T follicular helper cell (primary cell): ENCODE results near the gene GPC6.
A peak's percentile ranks its signal among the peaks of the same experiment; 100 is the strongest.

Experiments used
- DNase-seq: peaks from one replicate; pipeline ENCODE4 v3.0.0-alpha.2; 2020; ENCODE audit warnings: low read depth

Gene GPC6

GRCh38 chr13:94351292-94351990 is 1124.8 kb downstream of the GPC6 start:
- DNase-seq: no peak

- DNase-seq: no peak
Observed at GRCh38 chr13:94352057-94352456, 1125.5 kb downstream of the GPC6 start.

DNA sequence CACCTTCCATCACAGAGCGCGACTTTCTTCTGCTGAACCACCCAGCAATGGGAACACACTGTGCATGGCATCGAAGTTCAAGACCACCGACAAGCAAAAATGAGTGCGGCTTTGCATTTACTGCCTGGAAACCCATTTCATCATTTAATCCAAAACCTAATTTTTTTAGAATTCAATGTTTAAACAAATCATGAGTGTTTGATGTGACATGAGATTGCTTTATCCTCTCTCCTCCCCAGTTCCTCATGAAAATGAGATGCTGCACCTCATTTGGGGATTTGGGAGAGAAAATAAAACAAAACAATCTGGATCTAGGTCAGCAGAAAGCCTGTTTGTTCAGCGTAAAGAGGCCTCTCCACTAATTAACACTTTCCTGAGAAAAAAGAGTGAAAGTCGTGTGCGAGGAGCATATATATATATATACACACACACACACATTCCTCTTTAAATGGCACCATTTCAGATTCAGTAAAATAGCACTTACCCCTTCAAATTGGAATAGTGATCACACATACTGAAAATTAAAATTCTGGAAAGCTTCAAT is 1126.6 kb downstream of the GPC6 start:
- DNase-seq: no peak

DNA sequence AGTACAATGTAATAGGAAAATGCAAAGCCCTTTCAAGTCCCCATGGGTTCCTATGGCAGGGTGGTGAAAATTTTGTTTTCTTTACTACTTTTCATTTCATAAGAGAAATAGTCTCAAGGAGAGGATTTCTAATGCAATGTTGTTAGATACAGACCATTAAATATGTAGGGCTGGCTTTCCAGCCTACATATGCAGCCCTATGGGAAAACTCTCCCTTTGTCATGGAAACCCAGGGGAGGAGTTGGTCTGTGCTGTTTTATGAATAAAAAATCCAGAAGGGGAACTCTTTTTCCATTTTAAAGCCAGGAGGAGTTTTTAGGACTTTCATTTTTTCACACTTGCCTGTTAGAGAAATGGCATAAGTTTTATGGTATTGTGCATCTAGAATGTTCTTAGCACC is 1133.3 kb downstream of the GPC6 start:
- DNase-seq: no peak

DNA sequence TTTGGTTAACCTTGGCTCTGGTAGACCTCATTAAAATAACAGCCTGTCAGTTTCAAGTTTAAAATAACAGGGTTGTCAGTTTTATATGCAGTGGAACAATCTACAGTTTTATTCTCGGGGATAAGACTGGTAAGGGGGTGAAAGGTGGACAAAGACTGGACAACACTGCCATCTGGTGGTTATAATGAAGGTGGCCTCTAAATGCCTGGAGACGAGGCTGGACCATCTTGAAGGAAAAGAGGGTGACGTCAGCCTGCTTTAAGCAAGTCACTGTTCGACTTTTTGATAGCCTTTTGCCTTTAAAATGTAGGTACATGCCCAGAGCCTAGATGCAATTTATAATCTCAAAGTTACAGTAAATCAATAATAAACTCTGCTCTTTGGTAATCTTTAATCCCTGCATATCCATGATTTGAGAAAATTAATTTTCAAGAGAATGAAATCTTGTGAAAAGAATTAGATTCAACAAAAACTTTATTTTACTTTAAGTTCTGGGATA is 1135.9 kb downstream of the GPC6 start:
- DNase-seq: peak; percentile 36

DNA sequence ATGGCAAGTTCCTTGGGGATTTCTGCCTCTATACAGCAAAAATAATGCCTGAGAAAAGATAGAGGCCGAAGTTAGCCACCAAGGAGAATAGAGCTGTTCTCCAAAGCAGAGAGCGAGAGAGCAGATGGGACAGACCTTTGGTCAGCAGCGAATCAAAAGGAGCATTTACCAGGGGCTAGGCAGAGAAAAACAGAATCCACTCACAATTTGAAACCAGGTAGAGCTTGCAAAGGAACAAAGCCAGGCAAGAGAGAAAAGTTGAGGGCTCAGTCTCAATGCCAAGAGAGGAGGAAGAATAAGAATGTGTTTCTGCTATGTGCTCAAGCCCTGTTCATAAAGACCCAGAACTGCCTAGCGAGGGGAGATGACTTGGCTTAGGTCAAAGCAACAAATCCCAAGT is 1140.1 kb downstream of the GPC6 start:
- DNase-seq: no peak

DNA sequence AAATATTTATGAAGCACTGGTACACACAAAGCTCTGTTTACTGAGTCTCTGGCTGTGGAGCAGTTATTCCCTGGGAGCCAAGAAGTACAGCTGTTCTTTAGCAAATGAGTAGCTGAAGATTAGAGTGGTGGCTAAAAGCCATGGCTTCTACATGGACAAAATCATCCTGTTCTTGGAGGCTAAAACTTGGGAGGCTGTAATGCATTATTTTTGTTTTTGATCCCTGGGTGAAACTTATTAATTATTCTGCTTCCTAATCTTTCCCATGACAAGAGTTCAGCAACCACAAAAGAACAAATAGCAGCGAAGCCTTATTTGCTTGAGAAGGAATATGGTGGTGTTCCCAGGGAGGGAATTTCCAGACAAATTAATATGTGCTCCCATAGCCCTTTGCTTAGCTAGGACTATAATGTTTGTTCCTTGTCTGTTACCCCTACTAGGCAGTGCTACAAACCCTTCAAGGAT is 1143.4 kb downstream of the GPC6 start:
- DNase-seq: no peak

- DNase-seq: no peak
Observed at GRCh38 chr13:94371855-94372254, 1145.2 kb downstream of the GPC6 start.

- no peak for DNase-seq
Observed at GRCh38 chr13:94382517-94382916, 1155.9 kb downstream of the GPC6 start.

DNA sequence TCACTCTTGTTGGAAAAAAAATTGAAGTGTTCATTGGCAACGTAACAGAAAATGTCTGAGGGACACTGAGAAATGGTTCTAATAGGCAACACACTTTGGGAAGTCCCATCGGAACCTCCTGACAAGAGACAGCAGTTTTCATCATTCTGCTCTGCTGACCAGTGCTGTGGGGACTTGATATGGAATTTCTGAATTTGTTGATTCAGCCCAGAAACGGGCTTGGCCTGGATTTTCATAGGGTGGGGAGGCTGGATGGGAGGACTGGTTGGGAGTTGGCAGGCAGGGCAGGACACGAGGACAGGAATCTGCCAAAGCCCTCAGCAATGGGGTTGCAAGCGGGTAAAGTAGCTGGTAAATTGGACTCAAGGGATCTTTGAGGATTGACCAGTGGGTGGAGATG is 1156.4 kb downstream of the GPC6 start:
- DNase-seq: no peak

- DNase-seq: no peak
Observed at GRCh38 chr13:94384231-94384905, 1157.8 kb downstream of the GPC6 start.

DNA sequence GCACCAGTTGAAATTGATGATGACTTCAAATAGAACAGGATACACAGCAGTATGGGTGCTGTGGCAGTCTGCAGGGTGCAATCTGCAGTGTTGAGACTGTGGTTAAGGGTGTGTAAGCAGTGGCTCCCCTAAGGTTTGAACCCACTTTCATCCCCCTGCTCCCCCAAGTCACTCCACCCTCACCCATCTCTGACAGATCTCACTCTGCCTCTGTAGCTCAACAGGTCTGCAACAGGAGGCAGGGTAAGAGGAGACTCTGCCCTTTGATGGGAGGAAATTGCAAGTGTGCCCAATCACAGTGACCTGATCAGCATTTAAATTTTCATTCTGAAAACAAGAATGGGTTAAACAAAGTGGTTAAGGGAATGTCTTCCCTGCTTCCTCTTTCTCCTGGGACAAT is 1160.4 kb downstream of the GPC6 start:
- no peak for DNase-seq

- DNase-seq: no peak
Observed at GRCh38 chr13:94389604-94390351, 1163.2 kb downstream of the GPC6 start.

DNA sequence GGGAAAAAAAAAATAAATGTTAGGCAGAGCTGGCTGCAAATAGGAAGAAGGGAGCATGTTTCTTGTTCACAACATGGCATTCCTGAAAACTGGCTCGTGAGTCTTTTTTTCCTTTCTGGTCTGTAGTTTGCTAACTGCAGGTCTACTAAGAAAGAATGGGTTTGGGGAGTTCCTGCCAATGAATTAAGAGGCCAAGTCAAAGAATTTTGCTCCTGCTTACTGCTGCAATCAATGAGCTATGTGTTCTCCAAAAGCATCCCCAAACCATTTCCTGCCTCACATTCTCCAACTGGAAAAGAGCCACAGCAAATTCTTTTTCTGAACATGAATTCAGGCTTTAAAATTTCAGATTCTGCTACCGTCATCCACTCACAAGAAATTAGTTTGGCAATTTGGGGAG is 1164.3 kb downstream of the GPC6 start:
- DNase-seq: no peak

- DNase-seq: no peak
Observed at GRCh38 chr13:94394723-94395122, 1168.1 kb downstream of the GPC6 start.

- no peak for DNase-seq
Observed at GRCh38 chr13:94395860-94396259, 1169.3 kb downstream of the GPC6 start.

GRCh38 chr13:94399812-94400211 is 1173.2 kb downstream of the GPC6 start:
- DNase-seq: no peak

- no peak for DNase-seq
Observed at GRCh38 chr13:94400874-94401273, 1174.3 kb downstream of the GPC6 start.

DNA sequence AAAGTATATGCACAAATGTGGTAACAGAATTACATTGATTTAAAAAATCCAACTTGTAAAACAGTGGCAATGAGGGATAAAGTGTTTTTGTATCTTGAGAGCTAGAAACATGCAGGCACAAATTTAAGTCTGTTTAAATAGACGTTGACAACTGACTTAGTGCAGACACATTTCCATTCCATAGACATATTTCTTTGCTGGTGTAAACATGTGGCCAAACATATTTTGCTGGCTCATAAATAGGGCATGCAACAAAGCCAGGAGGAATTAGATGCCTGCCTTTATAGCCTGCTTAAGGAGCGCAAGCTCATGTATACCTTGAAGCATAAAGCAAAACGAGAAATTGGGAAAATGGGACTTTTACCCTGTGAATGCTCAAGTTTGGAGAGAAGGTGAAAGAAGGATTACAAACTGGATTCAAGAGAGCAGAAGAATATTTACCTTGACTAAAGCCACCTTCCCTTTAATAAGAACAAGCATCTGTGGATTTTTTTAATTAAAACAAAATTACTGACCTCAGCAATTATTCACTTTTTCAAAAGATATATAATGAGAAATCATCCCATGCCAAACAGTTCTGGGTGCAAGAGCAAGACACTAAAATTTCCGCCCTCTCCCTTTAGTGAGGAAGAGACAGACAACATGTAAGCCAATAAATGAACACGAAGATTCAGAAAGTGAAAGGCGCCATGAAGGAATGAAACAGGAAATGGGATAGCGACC is 1181.9 kb downstream of the GPC6 start:
- DNase-seq: no peak

DNA sequence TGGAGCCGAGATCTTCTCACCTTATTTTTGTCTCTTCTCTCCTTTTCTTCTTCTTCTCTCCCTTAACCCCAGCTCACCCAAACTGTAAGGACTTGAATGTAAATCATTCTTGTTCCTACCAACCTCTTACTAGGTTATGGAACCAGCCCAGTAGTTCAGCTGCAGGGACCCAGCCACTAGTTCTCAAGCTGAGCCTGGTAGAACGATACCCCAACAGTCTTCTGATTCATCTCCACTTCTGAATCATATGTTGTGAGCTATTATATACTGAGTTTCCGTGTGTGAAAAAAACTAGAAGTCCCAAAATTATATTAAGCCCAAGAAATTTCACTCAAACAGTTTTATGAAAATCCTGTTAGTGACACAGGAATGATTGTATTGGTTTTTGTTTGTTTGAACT is 1185.1 kb downstream of the GPC6 start:
- DNase-seq: no peak

- DNase-seq: no peak
Observed at GRCh38 chr13:94412870-94413597, 1186.4 kb downstream of the GPC6 start.
